Spleen (tissue), 11 donors: ENCODE measurements around the gene CDC42BPB. TPM values are rescaled to one million over a fixed set of nuclear protein-coding genes. Genes with fewer than 3 reads are reported as not detected.
A peak's percentile ranks its signal among the peaks of the same experiment; 100 is the strongest.

Source experiments
- DNase-seq: peaks from one replicate; pipeline ENCODE4 v3.0.0-alpha.2; 2020
- H3K27ac ChIP-seq, 8 donors: fragments of 200-600 bp; sonication (generic) in 7 of 8; 1 replicate in 4 of 8; 2 replicates in 4 of 8; pipeline versions ENCODE4 v1.5.0 to v1.8.0; 2016 to 2021; ENCODE audit warnings: inconsistent platforms in 4 of 8, mild to moderate bottlenecking in 4 of 8, moderate library complexity in 1 of 8
- H3K27me3 ChIP-seq, 7 donors: fragments of 200-600 bp; sonication (generic) in 6 of 7; replicated peaks in 1 of 7; 1 replicate in 4 of 7; 2 replicates in 3 of 7; pipeline versions ENCODE4 v1.5.0 to v1.8.0; 2016 to 2021; ENCODE audit warnings: inconsistent platforms in 3 of 7, mild to moderate bottlenecking in 1 of 7
- H3K36me3 ChIP-seq, 6 donors: fragments of 200-600 bp; sonication (generic) in 5 of 6; 1 replicate in 4 of 6; 2 replicates in 2 of 6; pipeline versions ENCODE4 v1.5.0 to v1.8.0; 2016 to 2021; ENCODE audit warnings: inconsistent platforms in 2 of 6
- H3K4me1 ChIP-seq, 6 donors: fragments of 200-600 bp; sonication (generic) in 5 of 6; 1 replicate in 3 of 6; 2 replicates in 3 of 6; pipeline versions ENCODE4 v1.5.0 to v1.8.0; 2016 to 2021; ENCODE audit warnings: inconsistent platforms in 3 of 6
- H3K4me3 ChIP-seq, 8 donors: fragments of 200-600 bp; sonication (generic) in 7 of 8; 1 replicate in 4 of 8; 2 replicates in 4 of 8; pipeline versions ENCODE4 v1.5.0 to v1.8.0; 2016 to 2021; ENCODE audit warnings: inconsistent platforms in 4 of 8, mild to moderate bottlenecking in 4 of 8, moderate library complexity in 2 of 8
- H3K9me3 ChIP-seq, 8 donors: fragments of 200-600 bp; sonication (generic) in 7 of 8; 1 replicate in 4 of 8; 2 replicates in 4 of 8; pipeline versions ENCODE4 v1.5.0 to v1.8.0; 2016 to 2021; ENCODE audit warnings: inconsistent platforms in 4 of 8
- CTCF ChIP-seq, 11 experiments: fragments of 200-600 bp in 7 of 11; fragments of 450-650 bp in 4 of 11; sonication (generic) in 4 of 11; IDR thresholded peaks in 8 of 11; conservative IDR thresholded peaks in 3 of 11; 1 replicate in 7 of 11; 2 replicates in 4 of 11; pipeline versions ENCODE4 v1.4.0 to v1.8.0; 2016 to 2021; ENCODE audit warnings: antibody characterized with exemption in 11 of 11, inconsistent platforms in 4 of 11, mild to moderate bottlenecking in 1 of 11
- POLR2A ChIP-seq, 3 donors: fragments of 450-650 bp; IDR thresholded peaks; one replicate each; pipeline ENCODE4 v1.5.1; 2017; ENCODE audit warnings: antibody characterized with exemption in 3 of 3, mild to moderate bottlenecking in 1 of 3
- POLR2AphosphoS5 ChIP-seq, 3 donors: sonication (generic); formaldehyde crosslinking; IDR thresholded peaks; one replicate each; pipeline ENCODE4 v1.5.1; 2017; ENCODE audit warnings: antibody characterized with exemption in 3 of 3
- WGBS, 5 donors: extraction: QIAGEN DNeasy Blood & Tissue Kit in 3 of 5; methylation state at CpG; one replicate each; pipeline versions ENCODE4 v1.1.5 to v1.1.7; 2013 to 2018; 5-methylcytosine and 5-hydroxymethylcytosine counted together
- intact Hi-C: fragments of 100-400 bp; cut with DNase I; formaldehyde crosslinking; loops from one replicate; pipeline ENCODE4 v1.15.0; 2023; ENCODE audit warnings: low total_unique reads
- polyA plus RNA-seq, 3 donors: library from polyadenylated mRNA; stranded (reverse); fragments of 200-250 nt; gene quantifications; one replicate each; pipeline ENCODE4 v1.2.1, GENCODE V29; 2013
- total RNA-seq, 7 donors: library from RNA; depleted of rRNA in 3 of 7; stranded (reverse); fragments of >200 nt in 3 of 7; fragmentation: NEBNext Ultra II Directional in 4 of 7; extraction: Animal tissue kit (Norgen Biotek cat#: 25700) in 4 of 7; gene quantifications; one replicate each; pipeline versions ENCODE4 v1.1.0 to v1.2.1, GENCODE V29; 2016 to 2021
- donor health status: healthy with polysubstance abuse.
- donor health status: DM: no; HTN: no; CAD: no; lungs with moderate emphysema.
- donor health status: DM: no; HTN: no; CAD: no.
- donor health status: Bipolar disorder and iron deficiency.
- donor health status: healthy.
- donor health status: DM: no; HTN: no; CAD: no.
- donor health status: DM: yes; HTN: yes; CAD: no.

The CDC42BPB gene
- total and polyA plus RNA-seq, 10 donors = 6.4 to 94.5 (median 77.8) TPM

DNA sequence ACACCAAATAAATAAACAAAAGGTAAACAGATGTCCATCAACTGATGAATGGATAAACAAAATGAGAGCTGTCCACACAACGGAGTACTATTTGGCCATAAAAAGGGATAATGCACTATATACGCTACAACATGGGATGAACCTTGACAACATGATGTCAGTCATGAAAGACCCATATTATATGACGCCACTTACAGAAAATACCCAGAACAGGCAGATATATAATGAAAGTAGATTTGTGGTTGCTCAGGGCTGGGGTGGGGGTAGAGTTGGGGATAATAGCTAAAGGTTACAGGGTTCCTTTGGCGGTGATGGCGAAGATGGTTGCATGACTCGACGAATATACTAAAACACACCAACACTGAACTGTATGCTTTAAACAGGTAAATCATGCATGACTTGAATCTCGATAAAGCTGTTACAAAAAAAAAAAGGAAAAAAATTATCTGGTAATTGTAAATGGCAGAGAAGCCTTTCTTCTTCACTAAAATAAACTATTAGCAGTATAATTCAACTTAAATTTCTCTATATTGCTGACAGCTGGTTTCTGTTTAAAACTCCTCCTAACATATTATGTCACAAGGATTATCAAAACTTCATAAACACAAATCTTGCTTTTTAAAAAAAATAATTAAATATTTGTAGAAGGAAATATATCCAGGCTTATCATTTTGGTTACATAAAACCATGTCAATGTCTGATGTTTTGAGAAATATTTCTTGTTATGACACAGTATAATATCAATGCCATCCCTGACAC lies 13.9 kb downstream of the CDC42BPB start:
- peaks cover 0 to 9% (median 2%) of the 10 kb centered on the region in 8 donors for H3K9me3 ChIP-seq
- H3K4me3 ChIP-seq = no peak overlapping the region
- no peak overlapping the region for H3K27ac ChIP-seq
- DNase-seq = no peak
- intact Hi-C loops = no loop called here
- peaks cover 0 to 19% (median 5%) of the 10 kb centered on the region in 6 donors for H3K36me3 ChIP-seq
- WGBS, 5 donors = 88 to 93% (median 91%) methylated on average over 8 of the region's 8 CpGs
- peaks cover 3 to 38% (median 32%) of the 10 kb centered on the region in 6 donors for H3K4me1 ChIP-seq
- no peaks in the 10 kb centered on the region for H3K27me3 ChIP-seq
- TF ChIP-seq POLR2A (IDR thresholded peaks at IDR 0.05) = no peak
- no peak for TF ChIP-seq CTCF (IDR thresholded peaks at IDR 0.05 in 8 of 11, conservative IDR thresholded peaks at IDR 0.05 in 3 of 11)
- no peak for TF ChIP-seq POLR2AphosphoS5 (IDR thresholded peaks at IDR 0.05)

- no peak overlapping the region for H3K27ac ChIP-seq
- peaks cover 0 to 9% (median 2%) of the 10 kb centered on the region in 8 donors for H3K9me3 ChIP-seq
- intact Hi-C loops = no loop called here
- H3K27me3 ChIP-seq = no peaks in the 10 kb centered on the region
- DNase-seq = peak; percentile 69
- H3K36me3 ChIP-seq = peaks cover 0 to 19% (median 5%) of the 10 kb centered on the region in 6 donors
- TF ChIP-seq CTCF (IDR thresholded peaks at IDR 0.05 in 8 of 11, conservative IDR thresholded peaks at IDR 0.05 in 3 of 11) (no peak), POLR2AphosphoS5 (IDR thresholded peaks at IDR 0.05) (peak in 1 of 3 donors; percentile 16)
- H3K4me3 ChIP-seq = no peak overlapping the region
- WGBS, 5 donors = 94 to 97% (median 96%) methylated on average over 14 to 20 of the region's 20 CpGs
- H3K4me1 ChIP-seq = peaks cover 3 to 32% (median 27%) of the 10 kb centered on the region in 6 donors
Observed at GRCh38 chr14:103041464-103041863, 15.9 kb downstream of the CDC42BPB start.

DNA sequence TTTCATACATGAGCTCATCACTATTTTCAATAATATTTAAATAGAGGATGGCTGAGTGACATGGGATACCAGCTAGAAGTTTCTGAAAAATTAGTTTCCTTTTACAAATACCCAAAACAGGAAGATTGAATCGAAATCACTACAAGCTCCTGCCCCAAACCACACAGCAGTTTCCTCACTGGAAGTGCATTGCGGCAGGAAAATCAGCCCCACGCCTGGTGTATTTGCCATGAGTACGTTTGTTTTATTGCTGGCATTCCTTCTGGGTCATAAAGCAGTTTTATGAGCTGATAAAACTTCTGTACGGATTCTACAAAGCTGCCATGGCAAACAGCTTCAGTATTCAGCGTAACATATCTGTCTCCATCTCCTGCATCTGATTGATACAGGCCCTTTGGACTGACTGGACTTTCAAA lies 23.7 kb downstream of the CDC42BPB start:
- Histone ChIP-seq H3K27me3 (no peaks in the 10 kb centered on the region), H3K4me3 (no peak overlapping the region), H3K27ac (no peak overlapping the region), H3K4me1 (peaks cover 0 to 32% (median 14%) of the 10 kb centered on the region in 6 donors), H3K36me3 (no peaks in the 10 kb centered on the region), H3K9me3 (no peaks in the 10 kb centered on the region)
- TF ChIP-seq POLR2A (IDR thresholded peaks at IDR 0.05) (no peak), CTCF (IDR thresholded peaks at IDR 0.05 in 8 of 11, conservative IDR thresholded peaks at IDR 0.05 in 3 of 11) (no peak)
- WGBS, 5 donors = 31 to 43% (median 40%) methylated on average over 6 of the region's 6 CpGs
- DNase-seq = peak; percentile 25
- intact Hi-C loops = no loop called here

DNA sequence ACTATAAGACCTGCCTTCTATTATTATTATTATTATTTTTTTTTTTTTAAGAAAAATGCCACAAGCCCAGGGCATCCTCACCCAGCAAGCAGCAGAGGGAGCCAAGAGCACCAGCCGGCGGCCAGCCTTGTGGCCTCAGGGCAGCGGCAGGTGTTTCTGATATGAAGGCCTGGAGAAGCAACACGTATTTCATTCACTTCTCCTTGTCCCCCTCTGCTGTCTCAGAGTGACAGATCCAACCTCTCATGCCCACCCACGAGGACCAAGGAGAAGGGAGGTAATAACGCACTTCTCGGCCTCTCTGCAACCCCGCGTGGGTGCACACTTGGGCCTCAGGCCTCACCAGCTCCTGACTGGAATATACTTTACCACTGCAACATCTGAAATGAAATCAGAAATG lies 25.4 kb downstream of the CDC42BPB start:
- Histone ChIP-seq H3K4me3 (no peak overlapping the region), H3K36me3 (no peaks in the 10 kb centered on the region), H3K4me1 (peaks cover 4 to 40% (median 20%) of the 10 kb centered on the region in 6 donors), H3K9me3 (no peaks in the 10 kb centered on the region), H3K27ac (no peak overlapping the region), H3K27me3 (no peaks in the 10 kb centered on the region)
- TF ChIP-seq POLR2AphosphoS5 (IDR thresholded peaks at IDR 0.05) (no peak), POLR2A (IDR thresholded peaks at IDR 0.05) (no peak), CTCF (IDR thresholded peaks at IDR 0.05 in 8 of 11, conservative IDR thresholded peaks at IDR 0.05 in 3 of 11) (no peak)
- 82 to 89% (median 84%) methylated on average over 9 of the region's 9 CpGs for WGBS, 5 donors
- intact Hi-C loops = no loop called here
- peak; percentile 49 for DNase-seq
